Ecto neural progenitor cell (in vitro differentiated cells): Measurements from ENCODE around the gene FOXL3.

ENCODE experiments used
- DNase-seq: peaks from one replicate; pipeline ENCODE4 v3.0.0-alpha.2; 2018; ENCODE audit warnings: low spot score

The FOXL3 gene

DNA sequence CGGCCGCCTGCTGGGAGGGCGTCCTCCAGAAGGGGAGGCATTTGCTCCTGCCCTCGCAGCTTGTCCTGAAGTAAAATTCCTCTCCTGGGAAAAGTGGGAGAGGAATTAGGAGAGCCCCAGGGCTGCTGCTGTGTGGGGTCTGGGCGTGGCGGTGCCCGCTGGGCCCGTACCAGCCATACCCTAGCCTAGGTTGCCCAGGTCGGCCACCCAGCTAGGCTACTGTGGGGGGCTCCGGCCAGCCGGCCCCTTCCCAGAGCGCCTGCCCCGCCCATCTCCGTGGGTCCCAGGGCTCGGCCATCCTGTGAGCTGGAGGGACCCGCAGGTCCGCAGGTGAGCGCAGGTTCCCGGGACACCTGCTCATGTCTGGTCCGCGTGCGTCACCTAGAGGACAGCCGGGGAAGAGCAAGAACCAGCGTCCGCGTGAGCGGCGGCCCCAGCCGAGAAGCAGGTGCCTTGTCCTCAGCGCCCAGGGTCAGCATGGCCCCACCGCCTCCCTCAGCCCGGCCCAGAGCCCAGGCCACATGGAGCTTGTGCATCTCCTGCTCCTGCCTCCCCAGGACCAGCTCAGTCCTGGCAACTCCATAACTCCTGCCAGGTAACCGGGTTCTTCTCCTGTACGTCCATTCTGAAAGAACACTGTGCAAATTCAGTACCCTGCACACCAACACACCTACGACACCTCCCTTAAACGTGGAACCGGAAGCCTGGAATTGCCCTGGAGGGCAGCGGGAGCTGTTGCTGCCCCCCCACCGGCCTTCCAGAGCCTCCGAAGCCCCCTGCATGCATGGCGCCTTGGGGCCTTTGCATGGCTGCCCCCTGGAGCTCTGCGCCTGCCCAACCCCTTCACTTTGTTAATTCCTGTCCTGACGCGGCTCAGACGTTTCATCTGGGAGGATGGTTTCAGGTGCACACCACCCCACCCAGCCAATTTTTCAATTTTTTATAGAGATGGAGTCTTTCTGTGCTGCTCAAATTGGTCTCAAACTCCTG lies 22.8 kb upstream of the FOXL3 start:
- no peak for DNase-seq

DNA sequence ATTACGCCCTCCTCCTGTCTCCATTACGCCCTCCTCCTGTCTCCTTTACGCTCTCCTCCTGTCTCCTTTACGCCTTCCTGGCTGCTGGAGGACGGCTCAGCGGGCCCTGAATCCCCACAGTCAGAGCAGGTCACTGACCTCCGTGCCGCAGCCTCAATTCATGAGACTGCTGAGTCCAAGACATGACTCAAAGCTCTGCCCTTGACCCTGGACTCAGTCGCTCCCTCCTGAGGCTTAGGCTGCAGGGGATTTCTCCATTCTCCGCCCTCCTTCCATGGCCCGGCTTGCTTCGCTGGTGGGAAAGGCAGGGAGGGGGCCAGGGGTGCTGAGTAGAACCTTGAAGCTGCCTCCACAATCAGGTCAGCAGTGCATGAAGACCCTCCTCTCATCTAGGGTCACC lies 21.0 kb upstream of the FOXL3 start:
- DNase-seq = no peak

GRCh38 chr7:269721-270120 lies 20.2 kb upstream of the FOXL3 start:
- no peak for DNase-seq

- DNase-seq = no peak
These were observed 19.5 kb upstream of the FOXL3 start for GRCh38 chr7:270351-270983.

DNA sequence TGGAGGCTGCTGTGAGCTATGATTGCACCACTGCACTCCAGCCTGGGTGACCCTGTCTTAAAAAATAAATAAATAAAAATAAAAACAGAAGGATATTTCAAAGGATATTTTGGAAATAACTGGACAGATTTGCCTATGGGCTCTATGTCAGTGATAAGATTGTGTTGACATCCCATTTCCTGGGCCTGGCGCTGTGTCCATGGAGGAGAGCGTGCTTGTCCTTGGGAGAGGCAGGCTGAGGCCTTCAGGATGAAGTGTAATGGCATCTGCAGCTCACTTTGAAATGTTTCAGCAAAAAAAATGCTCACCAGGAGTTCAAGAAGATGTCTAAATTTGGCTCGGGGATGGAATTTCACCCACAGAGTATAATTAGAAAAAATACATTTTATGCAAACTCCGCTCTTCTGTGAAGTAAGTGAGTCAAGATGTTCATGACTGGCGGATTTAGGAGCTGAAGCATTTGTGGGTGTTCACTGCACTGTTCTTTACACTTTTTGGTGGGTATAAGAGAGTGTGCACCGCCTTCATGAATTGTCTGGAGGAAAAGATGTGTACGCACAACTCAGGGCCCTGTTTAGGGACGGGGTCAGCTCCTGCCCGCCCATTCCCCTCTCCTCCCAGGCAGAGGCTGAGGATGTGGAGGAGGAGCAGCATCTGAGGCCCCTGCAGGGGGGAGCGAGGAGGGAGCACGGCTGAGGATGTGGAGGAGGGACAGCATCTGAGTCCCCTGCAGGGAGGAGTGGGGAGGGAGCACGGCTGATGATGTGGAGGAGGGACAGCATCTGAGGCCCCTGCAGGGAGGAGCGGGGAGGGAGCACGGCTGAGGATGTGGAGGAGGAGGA lies 18.5 kb upstream of the FOXL3 start:
- no peak for DNase-seq

- no peak for DNase-seq
These were observed 17.8 kb upstream of the FOXL3 start for GRCh38 chr7:272108-272615.

DNA sequence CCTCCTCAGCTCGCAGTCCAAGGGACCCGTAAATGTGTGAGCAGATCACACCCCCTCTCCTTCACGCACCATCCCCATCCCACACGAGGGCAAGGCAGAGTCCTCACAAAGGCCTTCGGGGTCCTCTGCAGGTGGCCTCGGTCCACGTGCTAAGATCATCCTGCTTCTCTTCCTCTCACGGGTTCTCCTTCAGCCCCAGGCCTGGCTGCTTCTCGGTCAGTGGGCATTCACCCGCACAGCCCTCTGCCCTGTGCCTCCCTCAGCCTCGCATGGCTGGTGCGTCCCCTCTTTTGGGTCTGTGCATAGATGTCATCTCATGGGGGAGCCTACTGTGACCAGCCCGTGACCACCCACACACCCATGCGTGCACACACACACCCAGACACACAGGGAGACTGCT lies 17.3 kb upstream of the FOXL3 start:
- no peak for DNase-seq

DNA sequence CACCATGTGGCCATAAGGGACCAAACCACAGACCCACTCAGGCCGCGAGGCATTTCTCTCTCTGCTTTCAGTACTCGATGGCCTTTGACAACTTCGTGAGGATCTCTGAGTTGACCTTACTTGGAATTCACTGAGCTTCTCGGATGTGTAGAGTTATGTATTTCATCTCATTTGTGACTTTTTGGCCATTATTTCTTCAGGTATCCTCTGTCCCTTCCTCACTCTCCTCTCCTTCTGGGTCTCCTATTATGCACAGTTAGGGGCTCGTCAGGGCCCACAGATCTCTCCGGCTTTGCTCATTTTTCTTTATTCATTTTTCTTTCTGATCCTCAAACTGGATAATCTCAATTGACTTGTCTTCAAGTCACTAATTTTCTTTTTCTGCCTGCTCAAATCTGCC lies 16.6 kb upstream of the FOXL3 start:
- DNase-seq = no peak

GRCh38 chr7:274266-274665 lies 15.7 kb upstream of the FOXL3 start:
- no peak for DNase-seq

- no peak for DNase-seq
These were observed 13.6 kb upstream of the FOXL3 start for GRCh38 chr7:276230-276835.

DNA sequence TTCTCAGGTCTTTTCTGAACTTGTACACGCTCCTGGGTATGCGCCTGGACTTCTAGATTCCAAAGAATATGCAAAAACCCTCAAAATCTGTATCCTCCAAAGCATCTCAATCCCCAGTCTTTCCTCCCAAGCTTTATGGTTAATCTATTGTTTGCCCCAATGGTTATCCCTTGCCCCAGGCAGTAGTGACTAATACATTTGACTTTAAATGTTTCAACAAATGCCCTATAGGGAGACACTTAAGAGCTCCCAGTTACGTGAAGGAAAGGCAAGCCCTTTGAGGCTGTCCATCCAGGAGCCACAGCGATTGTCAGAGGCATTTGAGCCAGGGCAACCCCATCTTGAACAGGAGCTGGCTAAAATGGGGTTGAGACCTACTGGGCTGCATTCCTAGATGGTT lies 12.7 kb upstream of the FOXL3 start:
- DNase-seq = no peak

DNA sequence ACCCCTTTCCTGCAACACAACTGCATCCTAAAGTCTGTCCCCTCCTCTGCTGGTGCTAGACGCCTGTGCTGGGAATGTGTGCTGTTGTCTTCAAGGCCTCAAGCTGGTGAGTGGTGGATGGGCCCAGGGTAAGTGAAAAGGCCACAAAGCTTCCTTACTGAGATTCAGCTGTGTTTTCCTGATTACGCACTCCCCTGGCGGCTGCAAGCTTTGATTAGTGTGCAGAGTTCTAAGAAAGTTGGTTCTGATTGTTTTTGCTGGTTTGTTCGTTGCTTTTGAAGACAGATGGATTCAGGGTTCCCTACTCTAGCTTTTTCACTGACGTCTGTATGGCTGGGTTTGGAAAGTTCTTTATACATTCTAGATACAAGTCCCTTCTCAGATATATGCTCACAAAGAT lies 11.9 kb upstream of the FOXL3 start:
- DNase-seq = no peak

GRCh38 chr7:279821-280220 lies 10.1 kb upstream of the FOXL3 start:
- DNase-seq = no peak

- DNase-seq = no peak
These were observed 9.5 kb upstream of the FOXL3 start for GRCh38 chr7:280461-280860.

DNA sequence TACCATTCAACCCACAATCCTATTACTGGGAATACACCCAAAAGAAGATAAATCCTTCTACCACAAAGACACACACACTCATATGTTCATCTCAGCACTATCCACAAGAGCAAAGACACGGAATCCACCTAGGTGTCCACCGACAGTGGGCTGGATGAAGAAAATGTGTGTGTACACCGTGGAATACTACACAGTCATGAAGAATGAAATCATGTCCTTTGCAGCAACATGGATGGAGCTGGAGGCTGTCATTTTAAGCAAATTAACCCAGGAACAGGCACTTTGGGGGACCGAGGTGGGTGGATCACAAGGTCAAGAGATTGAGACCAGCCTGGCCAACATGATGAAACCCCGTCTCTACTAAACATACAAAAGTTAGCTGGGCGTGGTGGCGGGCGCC lies 8.3 kb upstream of the FOXL3 start:
- DNase-seq = no peak

GRCh38 chr7:282621-283020 lies 7.3 kb upstream of the FOXL3 start:
- DNase-seq = no peak

GRCh38 chr7:284762-285722 lies 4.9 kb upstream of the FOXL3 start:
- DNase-seq = no peak

- DNase-seq = no peak
These were observed 4.2 kb upstream of the FOXL3 start for GRCh38 chr7:285731-286130.

- no peak for DNase-seq
These were observed 3.7 kb upstream of the FOXL3 start for GRCh38 chr7:286266-286665.

DNA sequence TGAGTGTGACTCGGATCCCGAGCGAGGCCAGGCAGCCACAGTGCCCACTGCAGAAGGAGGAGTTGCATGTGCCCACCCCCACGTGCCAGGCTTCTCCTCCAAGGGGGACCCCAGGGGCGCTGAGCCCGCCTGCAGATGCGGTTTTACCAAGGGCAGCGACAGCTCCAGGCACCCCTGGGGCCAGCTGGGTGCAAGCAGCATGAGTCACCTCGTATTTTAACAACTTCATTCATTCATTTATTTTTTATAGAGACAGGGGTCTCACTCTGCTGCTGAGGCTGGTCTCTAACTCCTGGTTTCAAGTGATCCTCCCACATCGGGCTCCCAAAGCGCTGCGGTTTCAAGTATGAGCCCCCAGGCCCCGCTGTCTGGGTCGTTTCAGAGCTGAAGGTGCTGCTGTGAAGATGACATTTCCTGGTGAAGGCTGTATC lies 1.3 kb upstream of the FOXL3 start:
- DNase-seq = no peak
